ENCODE measurements around the gene EIF4G3. TPM values are rescaled to one million over a fixed set of nuclear protein-coding genes. Genes with fewer than 3 reads are reported as not detected.
A peak's percentile ranks its signal among the peaks of the same experiment; 100 is the strongest.

The EIF4G3 gene
- total and polyA plus RNA-seq, 7 donors, result 11.3 to 58.1 (median 39.5) TPM

DNA sequence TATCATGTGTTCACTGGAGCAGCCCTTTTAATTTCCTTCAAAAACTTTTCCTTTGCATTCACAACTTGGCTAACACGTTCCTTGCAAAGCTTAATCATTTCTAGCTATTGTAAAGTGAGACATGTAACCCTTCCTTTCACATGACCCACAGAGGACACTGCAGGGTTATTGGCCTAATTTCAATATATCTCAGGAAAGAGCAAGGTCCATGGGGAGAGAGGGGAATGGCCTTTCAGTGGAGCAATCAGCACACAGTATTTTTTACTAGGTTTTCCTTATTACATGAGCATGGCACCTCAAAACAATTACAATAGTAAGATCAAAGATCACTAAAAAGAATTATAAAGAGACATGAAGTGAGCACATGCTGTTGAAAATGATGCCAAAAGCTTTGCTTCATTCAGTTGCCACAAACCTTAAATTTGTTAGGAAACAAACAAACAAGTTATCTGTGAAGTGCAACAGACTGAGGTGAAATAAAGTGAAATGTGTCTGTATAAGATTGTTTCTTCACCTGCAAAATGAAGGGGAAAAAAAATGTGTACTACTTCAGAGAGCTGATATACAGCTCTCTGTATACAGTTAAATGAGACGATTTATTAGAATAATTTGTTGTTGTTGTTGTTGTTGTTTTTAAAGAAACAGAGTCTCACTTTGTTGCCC lies 61.5 kb downstream of the EIF4G3 start:
- H3K4me1 ChIP-seq, result peaks cover 27% of the 10 kb centered on the region
- DNase-seq, result no peak
- intact Hi-C loops (cut with DNase I), result no loop called here
- TF ChIP-seq, protein P1, sequence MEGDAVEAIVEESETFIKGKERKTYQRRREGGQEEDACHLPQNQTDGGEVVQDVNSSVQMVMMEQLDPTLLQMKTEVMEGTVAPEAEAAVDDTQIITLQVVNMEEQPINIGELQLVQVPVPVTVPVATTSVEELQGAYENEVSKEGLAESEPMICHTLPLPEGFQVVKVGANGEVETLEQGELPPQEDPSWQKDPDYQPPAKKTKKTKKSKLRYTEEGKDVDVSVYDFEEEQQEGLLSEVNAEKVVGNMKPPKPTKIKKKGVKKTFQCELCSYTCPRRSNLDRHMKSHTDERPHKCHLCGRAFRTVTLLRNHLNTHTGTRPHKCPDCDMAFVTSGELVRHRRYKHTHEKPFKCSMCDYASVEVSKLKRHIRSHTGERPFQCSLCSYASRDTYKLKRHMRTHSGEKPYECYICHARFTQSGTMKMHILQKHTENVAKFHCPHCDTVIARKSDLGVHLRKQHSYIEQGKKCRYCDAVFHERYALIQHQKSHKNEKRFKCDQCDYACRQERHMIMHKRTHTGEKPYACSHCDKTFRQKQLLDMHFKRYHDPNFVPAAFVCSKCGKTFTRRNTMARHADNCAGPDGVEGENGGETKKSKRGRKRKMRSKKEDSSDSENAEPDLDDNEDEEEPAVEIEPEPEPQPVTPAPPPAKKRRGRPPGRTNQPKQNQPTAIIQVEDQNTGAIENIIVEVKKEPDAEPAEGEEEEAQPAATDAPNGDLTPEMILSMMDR (IDR thresholded peaks at IDR 0.05), result no peak
- H3K4me3 ChIP-seq, result no peak overlapping the region
- no peaks in the 10 kb centered on the region for H3K27me3 ChIP-seq (ENCODE audit: insufficient read depth in 3 of 3, low read length in 2 of 3)
- H3K9me3 ChIP-seq, result no peaks in the 10 kb centered on the region
- H3K27ac ChIP-seq, result no peak overlapping the region
- WGBS, 3 donors, result 43 to 51% (median 50%) methylated on average over 2 of the region's 2 CpGs
- H3K36me3 ChIP-seq (ENCODE audit: insufficient read depth in 1 of 2, low read depth in 1 of 2), result no peaks in the 10 kb centered on the region
- ATAC-seq, result peak in 2 of 4 donors; percentile 23 to 65

- intact Hi-C loops (cut with DNase I), result no loop called here
- 89 to 94% (median 92%) methylated on average over 4 of the region's 4 CpGs for WGBS, 3 donors
- no peaks in the 10 kb centered on the region for H3K9me3 ChIP-seq
- ATAC-seq, result no peak
- no peak for DNase-seq
- H3K27ac ChIP-seq, result no peak overlapping the region
- no peaks in the 10 kb centered on the region for H3K27me3 ChIP-seq (ENCODE audit: insufficient read depth in 3 of 3, low read length in 2 of 3)
- TF ChIP-seq, protein P1 (IDR thresholded peaks at IDR 0.05), result no peak
- H3K4me1 ChIP-seq, result peaks cover 21% of the 10 kb centered on the region
- H3K4me3 ChIP-seq, result no peak overlapping the region
- H3K36me3 ChIP-seq (ENCODE audit: insufficient read depth in 1 of 2, low read depth in 1 of 2), result no peaks in the 10 kb centered on the region
Observed at GRCh38 chr1:21114431-21114830, 62.3 kb downstream of the EIF4G3 start.

- ATAC-seq (no peak), DNase-seq (no peak)
- Histone ChIP-seq H3K4me1 (peaks cover 29% of the 10 kb centered on the region), H3K9me3 (no peaks in the 10 kb centered on the region), H3K27ac (no peak overlapping the region), H3K36me3 (ENCODE audit: insufficient read depth in 1 of 2, low read depth in 1 of 2) (no peaks in the 10 kb centered on the region), H3K27me3 (ENCODE audit: insufficient read depth in 3 of 3, low read length in 2 of 3) (no peaks in the 10 kb centered on the region), H3K4me3 (no peak overlapping the region)
- TF ChIP-seq, protein P1 (IDR thresholded peaks at IDR 0.05), result no peak
- intact Hi-C loops (cut with DNase I), result no loop called here
- 94 to 96% (median 96%) methylated on average over 11 of the region's 11 CpGs for WGBS, 3 donors
Observed at GRCh38 chr1:21110163-21110562, 66.5 kb downstream of the EIF4G3 start.

DNA sequence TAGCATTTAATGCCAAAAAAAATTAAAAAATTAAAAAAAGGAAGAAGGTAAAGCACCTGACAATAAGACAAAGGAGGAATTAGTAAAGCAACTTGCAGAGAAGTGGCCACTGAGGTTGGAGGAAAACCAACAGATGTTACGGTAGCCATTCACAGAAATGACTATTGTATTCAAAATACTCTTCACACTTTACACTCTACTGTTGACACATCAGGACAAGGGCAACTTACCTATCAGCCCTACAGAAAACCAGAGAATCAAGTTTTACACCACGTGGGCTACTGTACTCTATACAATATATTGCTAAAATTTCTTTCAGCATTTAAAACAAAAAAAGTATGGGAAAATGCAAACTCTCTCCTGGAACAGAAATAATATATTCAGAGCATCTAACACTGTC lies 70.0 kb downstream of the EIF4G3 start:
- Histone ChIP-seq H3K9me3 (no peaks in the 10 kb centered on the region), H3K36me3 (ENCODE audit: insufficient read depth in 1 of 2, low read depth in 1 of 2) (peaks cover 0 to 11% of the 10 kb centered on the region in 2 donors), H3K27ac (no peak overlapping the region), H3K4me3 (no peak overlapping the region), H3K27me3 (ENCODE audit: insufficient read depth in 3 of 3, low read length in 2 of 3) (no peaks in the 10 kb centered on the region), H3K4me1 (peaks cover 10% of the 10 kb centered on the region)
- 90 to 95% (median 95%) methylated on average over 2 of the region's 2 CpGs for WGBS, 3 donors
- TF ChIP-seq, protein P1 (IDR thresholded peaks at IDR 0.05), result no peak
- ATAC-seq, result no peak
- intact Hi-C loops (cut with DNase I), result no loop called here
- no peak for DNase-seq

DNA sequence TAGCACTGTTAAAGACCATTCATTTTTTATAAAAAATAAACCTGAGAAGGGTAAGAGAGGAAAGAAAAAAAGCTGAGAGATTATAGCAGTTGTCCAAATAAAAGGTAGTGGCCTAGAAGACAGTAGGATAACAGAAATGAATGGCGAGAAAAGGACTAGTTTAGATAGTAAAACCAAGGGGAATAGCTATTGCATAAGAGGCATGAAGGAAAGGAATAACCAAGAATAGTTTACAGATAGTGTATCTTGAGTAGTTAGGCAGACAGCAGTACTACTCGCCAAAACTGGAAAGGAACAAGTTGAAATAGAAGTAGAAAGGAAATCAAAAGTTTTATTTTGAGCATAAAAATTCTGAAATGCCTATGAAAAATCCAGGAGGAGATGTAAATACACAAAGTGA lies 70.5 kb downstream of the EIF4G3 start:
- Histone ChIP-seq H3K27me3 (ENCODE audit: insufficient read depth in 3 of 3, low read length in 2 of 3) (no peaks in the 10 kb centered on the region), H3K4me3 (no peak overlapping the region), H3K27ac (no peak overlapping the region), H3K4me1 (peaks cover 10% of the 10 kb centered on the region), H3K36me3 (ENCODE audit: insufficient read depth in 1 of 2, low read depth in 1 of 2) (peaks cover 0 to 11% of the 10 kb centered on the region in 2 donors), H3K9me3 (no peaks in the 10 kb centered on the region)
- ATAC-seq (no peak), DNase-seq (no peak)
- WGBS, 3 donors, result 69 to 100% (median 86%) methylated on average over 2 of the region's 2 CpGs
- TF ChIP-seq, protein P1 (IDR thresholded peaks at IDR 0.05), result no peak
- intact Hi-C loops (cut with DNase I), result no loop called here
